BJ (cell line): Measurements from ENCODE around the gene MACO1. TPM values are rescaled to one million over a fixed set of nuclear protein-coding genes. Genes with fewer than 3 reads are reported as not detected.

Experiments
- CTCF ChIA-PET: fragments of 350-600 bp; formaldehyde crosslinking; extraction: SDS; loops from one replicate; lab custom pipeline; 2021; ENCODE audit warnings: antibody characterized with exemption, inconsistent platforms; lab: Yijun Ruan, JAX
- POLR2A ChIA-PET: fragments of 300-600 bp; sonication (Branson Sonifier 250); formaldehyde crosslinking; extraction: SDS; loops from one replicate; lab custom pipeline; 2021; ENCODE audit warnings: antibody characterized with exemption; lab: Charles Lee
- DNase-seq: peaks from one replicate; pipeline ENCODE4 v3.0.0-alpha.2; 2011; ENCODE audit warnings: low read depth
- H3K27me3 ChIP-seq: 2 replicates; pipeline ENCODE4 v1.6.0; 2011; ENCODE audit warnings: low read length; ENCODE audit not compliant: control insufficient read depth, insufficient read depth
- H3K36me3 ChIP-seq: 2 replicates; pipeline ENCODE4 v1.5.1; 2011; ENCODE audit warnings: low read length; ENCODE audit not compliant: control insufficient read depth, insufficient read depth
- H3K4me3 ChIP-seq: 2 replicates; pipeline ENCODE4 v1.5.1; 2011; ENCODE audit warnings: low read depth, mild to moderate bottlenecking, control low read depth, low read length
- polyA plus RNA-seq: library from polyadenylated mRNA; depleted of rRNA; stranded (reverse); fragments of >200 nt; gene quantifications from 2 replicates; pipeline ENCODE4 v1.2.3, GENCODE V29; 2011
- TF ChIP-seq, protein P1 (sequence below): IDR thresholded peaks from 2 replicates; pipeline ENCODE4 v1.5.1; 2011; ENCODE audit warnings: low read depth, mild to moderate bottlenecking, control low read depth, inconsistent platforms, low read length, moderate library complexity; ENCODE audit not compliant: insufficient read depth

Gene MACO1
- polyA plus RNA-seq, 1 experiment = 9.5 TPM

GRCh38 chr1:25527226-25527846 lies 96.6 kb downstream of the MACO1 start:
- ChIA-PET POLR2A (no interaction called here), CTCF (interaction anchor here (1.0 kb wide), 1 partner anchor 14 kb away, joined by 4 read pairs; no protein-coding TSS in a partner anchor)
- DNase-seq = no peak
- Histone ChIP-seq H3K4me3 (no peak overlapping the region), H3K27me3 (peaks cover 6% of the 10 kb centered on the region), H3K36me3 (no peaks in the 10 kb centered on the region)
- TF ChIP-seq, protein P1, sequence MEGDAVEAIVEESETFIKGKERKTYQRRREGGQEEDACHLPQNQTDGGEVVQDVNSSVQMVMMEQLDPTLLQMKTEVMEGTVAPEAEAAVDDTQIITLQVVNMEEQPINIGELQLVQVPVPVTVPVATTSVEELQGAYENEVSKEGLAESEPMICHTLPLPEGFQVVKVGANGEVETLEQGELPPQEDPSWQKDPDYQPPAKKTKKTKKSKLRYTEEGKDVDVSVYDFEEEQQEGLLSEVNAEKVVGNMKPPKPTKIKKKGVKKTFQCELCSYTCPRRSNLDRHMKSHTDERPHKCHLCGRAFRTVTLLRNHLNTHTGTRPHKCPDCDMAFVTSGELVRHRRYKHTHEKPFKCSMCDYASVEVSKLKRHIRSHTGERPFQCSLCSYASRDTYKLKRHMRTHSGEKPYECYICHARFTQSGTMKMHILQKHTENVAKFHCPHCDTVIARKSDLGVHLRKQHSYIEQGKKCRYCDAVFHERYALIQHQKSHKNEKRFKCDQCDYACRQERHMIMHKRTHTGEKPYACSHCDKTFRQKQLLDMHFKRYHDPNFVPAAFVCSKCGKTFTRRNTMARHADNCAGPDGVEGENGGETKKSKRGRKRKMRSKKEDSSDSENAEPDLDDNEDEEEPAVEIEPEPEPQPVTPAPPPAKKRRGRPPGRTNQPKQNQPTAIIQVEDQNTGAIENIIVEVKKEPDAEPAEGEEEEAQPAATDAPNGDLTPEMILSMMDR = no peak

- POLR2A ChIA-PET = no interaction called here
- Histone ChIP-seq H3K4me3 (no peak overlapping the region), H3K36me3 (no peaks in the 10 kb centered on the region), H3K27me3 (peaks cover 6% of the 10 kb centered on the region)
- CTCF ChIA-PET = interaction anchor here (1.6 kb wide), 1 partner anchor 8 kb away, joined by 7 read pairs; no protein-coding TSS in a partner anchor
- DNase-seq = no peak
- TF ChIP-seq, protein P1 = no peak
Observed at GRCh38 chr1:25527946-25528595, 97.4 kb downstream of the MACO1 start.

DNA sequence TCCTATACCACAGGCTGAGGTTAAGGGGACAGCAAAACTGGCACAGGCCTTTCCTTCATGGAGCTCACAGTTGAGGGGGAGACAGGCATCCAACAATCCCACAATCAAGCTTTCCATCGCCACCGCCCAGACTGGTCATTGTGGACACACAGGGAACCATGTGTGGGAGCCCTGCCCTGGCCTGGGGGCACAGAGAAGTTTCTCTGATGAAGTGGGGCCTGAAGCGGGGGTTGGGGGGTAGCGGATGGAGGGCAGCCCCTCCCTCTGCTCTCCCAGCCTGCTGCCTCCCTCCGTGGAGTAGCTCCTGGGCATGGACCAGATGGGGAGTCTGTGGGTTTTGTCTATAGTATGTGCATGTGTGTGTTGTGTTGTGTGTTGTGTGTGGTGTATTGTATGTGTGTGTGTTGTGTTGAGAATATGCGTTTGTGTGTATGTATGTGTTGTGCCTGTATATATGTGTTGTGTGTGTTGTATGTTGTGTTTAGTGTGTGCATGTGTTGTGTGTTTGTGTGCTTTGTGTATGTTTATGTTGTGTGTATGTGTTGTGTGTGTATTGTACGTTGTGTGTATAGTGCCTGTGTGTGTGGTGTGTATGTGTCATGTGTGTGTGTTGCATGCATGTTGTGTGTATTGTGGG lies 98.3 kb downstream of the MACO1 start:
- Histone ChIP-seq H3K27me3 (peaks cover 6% of the 10 kb centered on the region), H3K36me3 (no peaks in the 10 kb centered on the region), H3K4me3 (no peak overlapping the region)
- no peak for DNase-seq
- POLR2A ChIA-PET = no interaction called here
- TF ChIP-seq, protein P1 = no peak
- CTCF ChIA-PET = interaction anchor here (1.6 kb wide), 1 partner anchor 9 kb away, joined by 7 read pairs; no protein-coding TSS in a partner anchor

GRCh38 chr1:25529518-25530185 lies 99.0 kb downstream of the MACO1 start:
- TF ChIP-seq, protein P1 = no peak
- DNase-seq = no peak
- ChIA-PET CTCF (interaction anchor here (1.6 kb wide), 1 partner anchor 10 kb away, joined by 7 read pairs; no protein-coding TSS in a partner anchor), POLR2A (no interaction called here)
- Histone ChIP-seq H3K27me3 (peaks cover 6% of the 10 kb centered on the region), H3K4me3 (no peak overlapping the region), H3K36me3 (no peaks in the 10 kb centered on the region)
